ENCODE results near the gene DLX2.
A peak's percentile ranks its signal among the peaks of the same experiment; 100 is the strongest.

DLX2 gene

DNA sequence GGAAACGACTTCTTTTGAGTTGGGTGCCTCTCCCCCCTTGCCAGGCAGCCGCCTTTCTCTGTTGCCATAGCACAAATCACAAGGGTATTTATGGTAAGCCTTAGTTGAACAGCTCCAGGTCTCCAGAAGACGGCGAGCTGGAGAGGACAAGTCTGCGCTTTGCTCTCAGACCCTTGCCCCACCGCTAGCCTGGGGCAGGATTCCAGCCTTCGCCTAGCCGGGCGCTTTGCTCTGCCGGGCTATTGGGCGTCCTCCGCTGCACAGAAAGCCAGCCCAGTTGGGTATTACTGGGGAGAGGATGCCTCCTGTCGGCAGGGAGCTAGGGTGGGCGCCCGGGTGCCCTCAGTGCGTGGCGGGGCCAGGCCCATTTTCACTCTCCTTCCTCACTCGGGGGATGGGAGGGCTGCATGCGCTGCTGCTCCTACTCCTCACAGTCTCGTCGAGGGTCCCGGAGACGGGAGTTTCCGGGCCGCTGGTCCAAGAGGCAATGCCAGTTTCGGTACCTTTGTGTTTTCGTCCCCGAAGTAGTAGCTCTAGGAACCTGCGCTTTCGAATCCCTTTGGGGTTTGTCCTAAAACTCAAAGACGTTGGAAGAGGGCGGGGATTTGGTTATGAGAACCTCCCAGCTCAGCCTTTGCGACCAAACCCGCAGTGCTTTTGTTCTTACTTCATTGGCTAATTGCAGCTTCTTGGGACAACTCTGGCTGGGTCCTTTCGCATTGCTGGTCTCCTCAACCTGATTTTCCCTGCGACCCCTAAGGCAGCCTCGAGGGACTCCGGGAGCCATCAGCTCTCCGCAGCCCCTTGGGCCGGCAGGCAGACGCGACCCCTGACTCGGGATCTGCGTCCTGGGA, 3.6 kb upstream of the DLX2 start:
- DNase-seq: no peak

DNA sequence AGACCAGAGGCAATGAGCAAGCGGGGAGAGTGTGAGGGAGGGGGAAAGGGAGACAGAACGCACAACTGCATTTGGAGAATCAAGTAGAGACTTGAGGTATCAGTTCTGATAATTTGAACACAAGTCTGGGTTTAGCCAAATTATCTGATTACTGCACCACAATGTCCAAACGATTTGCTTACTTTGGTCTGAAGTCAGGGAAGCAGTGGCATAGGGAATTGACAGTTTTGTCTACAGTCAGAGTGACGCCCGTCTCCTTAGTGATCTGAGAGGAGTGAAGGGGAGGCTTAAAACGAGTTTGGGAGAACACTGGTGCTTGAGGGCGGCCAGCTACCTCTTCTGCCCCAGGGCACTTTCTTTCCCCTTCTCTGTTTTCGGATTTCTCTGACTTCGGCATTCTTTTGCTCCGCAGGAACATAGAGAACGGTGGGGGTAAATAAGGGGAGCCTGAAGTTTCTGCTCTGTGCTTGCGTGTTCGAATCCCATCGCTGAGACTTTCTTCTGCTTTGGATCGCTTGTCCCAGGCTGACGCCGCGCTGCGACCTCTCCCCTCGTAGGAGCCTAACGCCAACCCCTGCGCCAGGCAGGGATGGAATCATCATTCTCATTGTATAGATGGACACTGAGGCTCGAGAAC, 2.9 kb upstream of the DLX2 start:
- DNase-seq: no peak

DNA sequence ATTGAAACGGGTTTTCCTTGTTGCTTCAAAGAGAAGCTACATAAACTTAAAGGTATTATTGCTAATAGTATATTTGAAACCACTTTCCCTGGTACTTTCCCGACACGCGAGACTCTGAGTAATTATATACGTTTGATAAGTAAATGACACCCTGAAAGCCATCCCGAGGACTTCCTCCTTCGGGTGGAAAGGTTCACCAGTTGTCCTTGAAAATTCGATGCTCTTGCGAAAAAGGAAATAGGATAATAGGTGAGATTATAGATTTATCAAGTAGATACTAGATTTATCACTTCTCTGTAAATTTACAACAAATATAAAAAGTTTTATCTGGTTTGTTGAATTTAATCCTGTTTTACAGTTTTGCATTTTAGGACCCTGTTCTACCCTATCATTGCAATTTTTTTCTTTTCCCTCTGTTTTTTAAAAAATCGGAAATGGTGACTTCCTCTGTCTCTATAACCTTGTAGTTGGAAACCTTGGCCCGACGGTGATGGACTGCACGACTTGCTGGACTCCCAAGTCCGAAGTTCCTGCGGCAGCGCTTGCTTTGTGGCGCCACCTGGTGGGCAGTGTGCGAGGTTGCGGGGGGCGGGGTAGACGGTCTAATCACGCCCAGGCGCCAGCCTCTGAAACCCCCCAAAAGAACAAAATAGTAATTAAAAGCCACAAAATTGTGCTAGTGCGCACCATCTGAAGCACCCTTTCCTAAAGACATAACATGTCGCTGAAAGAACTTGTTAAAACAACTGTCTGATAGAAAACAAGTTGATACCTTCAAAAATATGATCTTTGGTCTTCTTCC, 972 bp upstream of the DLX2 start:
- peak; percentile 17 for DNase-seq

DNA sequence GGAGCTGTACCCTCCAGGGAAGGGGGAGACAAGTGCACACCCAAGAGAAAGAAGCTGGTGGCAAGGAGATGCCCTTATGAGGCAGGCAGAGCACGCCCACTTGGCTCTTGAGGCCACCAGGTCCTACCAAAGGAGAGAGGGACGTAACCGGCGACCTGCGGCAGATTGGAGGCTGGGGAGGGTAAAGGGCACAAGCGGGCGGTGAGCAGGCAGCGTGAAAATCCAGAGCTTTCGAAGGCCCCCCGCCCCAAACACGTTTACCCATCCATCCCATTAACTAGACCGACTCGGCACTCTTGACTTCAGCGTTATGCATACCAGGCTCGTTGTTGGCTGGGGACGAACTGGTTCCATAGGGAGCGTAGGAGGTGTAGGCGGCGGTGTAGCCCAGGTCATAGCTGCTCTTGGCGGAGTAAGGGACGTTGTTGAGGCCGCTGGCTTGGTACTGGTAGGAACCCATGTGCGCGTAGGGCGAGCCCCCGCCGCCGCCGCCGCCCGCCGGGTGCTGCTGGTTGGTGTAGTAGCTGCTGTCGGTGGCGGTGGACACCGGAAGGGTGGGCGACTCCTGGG, 794 bp downstream of the DLX2 start:
- DNase-seq: no peak

DNA sequence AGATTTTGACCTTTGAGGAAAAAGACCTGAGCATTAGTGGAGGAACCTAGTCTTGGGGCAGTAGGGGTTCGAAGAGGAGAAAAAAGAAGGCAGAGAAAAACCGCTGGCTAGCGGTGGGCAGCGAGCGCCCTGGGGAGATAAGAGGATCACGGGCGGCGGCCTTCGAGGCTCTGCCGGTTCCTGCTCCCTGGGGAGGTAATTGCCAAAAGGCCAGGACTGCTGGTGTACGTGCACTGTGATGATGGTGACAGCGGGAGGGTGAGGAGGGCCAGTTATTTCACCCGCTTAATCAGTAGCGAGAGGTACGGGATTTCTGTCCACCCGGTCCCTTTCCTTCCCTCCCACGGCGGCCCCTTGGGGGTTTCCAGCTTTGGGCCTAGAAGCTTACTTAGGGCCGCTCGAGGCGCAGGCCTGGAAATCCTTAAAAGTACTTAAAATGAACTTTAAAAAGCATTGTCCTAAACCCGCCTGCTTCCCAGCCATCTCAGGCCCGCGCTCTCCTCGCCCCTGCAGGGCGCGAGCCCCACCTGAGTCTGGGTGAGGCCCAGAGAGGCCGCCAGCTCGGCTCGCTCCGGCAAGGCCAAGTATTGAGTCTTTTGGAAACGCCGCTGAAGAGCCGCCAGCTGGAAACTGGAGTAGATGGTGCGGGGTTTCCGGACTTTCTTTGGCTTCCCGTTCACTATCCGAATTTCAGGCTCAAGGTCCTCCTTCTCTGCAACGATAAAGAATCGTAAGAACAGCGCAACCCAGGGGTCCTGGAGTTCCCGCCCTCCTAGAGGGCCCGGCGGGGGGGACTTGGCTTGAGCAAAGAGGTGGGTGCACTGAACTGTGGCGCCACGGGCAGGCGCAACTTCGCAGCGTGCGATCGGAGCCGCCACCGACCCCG, 1.5 kb downstream of the DLX2 start:
- no peak for DNase-seq

DNA sequence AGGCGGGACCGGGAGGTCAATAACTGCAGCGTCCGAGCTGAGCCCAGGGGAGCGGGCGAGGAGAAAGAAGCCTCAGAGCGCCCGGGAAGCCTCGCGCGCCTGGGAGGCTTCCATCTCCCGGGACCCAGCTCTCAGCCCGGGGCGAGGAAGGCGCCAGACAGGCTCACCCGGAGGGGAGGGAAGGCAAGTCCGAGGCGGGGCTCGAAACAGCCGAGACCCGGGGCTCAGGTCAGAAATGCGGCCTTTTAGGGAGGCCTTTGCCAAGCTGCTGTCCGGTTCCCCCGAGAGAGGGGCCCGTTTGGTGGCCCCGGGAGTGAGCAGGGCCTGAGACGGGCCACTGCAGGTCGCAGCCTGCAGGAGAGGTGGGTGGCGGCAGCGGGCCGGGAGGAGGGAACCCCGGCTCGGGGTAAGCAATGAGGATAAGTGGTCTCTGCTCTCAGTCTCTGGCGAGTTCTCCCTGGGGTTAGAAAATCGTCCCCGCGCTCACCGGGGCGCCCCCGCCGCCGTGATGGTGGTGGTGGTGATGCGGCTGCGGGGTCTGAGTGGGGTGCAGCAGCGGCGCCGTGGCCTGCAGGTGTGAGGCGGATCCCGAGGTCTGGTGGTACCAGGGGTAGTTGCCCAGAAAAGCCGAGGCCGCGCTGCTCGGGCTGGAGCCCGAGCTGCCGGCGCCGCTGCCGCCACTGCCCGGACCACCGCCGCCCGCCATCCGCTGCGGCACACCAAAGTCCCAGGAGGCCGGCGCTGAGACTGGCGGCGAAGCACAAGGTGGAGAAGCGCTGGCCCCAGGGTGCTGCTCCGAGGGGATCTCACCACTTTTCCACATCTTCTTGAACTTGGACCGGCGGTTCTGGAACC, 2.4 kb downstream of the DLX2 start:
- no peak for DNase-seq

DNA sequence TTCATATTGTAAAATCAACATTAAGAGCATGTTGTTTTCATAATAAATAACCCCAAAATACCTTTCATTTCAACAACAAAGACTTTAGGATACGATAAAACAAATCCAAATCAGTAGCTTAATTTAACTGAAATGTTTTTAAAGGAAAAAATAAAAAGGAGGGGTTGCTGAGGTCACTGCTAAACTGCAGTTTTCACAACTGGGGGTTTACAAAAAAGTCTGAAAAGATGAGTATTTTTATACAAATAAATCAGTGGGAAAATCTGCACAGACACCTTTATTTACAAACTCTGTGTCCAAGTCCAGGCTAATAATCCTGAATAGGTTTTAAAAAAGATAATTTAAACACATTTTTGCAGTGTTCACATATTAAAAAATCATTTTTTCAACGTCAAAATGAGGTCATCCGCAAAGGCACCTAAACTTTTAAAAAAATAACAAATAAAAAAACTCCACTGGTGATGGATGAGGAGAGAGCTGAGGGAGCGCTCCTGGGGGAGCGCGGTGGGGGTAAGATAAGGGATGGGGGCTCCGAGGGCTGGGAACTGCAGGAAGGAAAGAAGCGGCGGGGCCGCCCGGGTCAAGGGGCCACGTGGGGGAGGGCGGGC, 3.1 kb downstream of the DLX2 start:
- DNase-seq: no peak

DNA sequence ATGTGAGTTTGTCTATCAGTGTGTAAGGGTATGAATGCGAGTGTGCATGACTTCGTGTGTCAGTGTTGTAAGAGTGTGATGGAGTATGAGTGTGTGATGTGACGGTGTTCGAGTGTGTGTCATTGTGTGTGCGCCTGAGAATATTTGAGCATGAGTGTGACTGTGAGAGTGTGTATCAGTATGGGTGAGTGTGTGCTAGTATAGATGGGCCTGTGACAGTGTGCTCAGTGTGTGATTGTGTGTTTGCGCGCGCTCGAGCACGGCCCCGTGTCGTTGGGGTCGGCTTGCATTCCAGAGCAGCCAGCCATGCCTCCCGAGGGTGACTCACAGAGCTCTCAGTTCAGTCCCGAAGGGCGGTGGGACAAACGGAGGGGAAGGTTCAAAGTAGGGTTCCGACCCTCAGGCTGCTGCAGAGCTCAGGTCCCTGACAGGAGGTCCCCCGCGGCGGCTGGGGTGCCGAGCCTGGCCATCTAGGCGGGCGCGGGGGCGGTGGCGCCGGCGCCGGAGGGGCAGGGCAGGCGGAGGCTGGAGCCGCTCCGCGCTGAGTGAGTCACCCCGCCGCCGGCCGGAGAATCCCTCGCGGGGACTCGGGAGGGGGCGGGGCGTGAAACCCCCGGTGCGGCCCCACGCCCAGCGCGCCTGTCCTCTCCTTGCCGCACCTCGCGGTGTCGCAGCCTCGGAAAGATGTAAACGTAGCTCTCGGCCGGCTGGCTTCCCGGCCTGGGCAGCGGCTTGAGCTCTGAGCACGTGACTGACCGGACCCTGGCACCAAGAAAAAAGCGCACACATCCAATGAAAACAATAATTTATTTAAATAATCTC, 3.8 kb downstream of the DLX2 start:
- no peak for DNase-seq

DNA sequence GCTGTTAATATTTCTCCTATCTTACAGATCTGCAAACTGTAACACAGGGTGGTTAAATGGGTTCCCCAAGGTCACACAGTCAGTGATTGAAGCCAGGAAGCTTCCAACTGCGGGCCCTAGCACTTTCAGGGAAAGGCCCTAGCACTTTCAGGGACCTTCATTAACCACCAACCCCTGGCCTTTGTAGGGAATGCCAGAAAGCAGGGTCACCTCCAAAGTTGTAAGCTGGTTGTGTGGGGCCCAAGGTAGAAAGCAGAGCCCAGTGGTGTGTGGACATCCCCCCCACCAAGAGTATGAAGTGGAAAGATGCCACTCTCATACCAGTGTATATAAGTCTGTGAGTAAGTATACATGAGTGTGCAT, 4.4 kb downstream of the DLX2 start:
- no peak for DNase-seq

DNA sequence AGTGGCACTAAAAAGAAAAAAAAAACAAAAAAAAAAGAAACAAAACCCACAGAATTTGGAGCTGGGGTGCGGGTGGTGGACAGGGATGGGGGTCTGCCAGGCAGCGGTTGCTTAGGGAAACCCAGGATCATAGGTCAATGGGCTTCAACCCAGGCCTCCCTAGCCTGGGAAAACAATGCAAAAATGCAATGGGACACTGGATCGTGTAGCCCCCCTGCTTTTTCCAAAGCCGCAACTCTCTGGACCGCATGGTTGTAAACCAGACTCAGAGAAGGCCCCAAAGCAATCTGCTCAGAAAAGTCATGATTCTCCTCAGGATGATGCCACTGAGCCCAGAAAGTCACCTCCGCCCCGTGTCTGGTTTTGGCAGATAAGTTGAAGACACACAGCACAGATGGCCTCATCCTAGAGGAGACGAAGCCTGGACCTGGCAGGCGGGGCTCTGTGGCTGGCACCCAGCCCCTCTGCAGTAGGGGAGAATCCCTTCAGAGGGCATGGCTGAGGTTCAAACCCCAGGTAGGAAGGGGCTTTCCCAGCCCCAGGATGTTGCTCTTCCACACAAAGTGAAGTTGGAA, 5.1 kb downstream of the DLX2 start:
- DNase-seq: peak; percentile 26

DNA sequence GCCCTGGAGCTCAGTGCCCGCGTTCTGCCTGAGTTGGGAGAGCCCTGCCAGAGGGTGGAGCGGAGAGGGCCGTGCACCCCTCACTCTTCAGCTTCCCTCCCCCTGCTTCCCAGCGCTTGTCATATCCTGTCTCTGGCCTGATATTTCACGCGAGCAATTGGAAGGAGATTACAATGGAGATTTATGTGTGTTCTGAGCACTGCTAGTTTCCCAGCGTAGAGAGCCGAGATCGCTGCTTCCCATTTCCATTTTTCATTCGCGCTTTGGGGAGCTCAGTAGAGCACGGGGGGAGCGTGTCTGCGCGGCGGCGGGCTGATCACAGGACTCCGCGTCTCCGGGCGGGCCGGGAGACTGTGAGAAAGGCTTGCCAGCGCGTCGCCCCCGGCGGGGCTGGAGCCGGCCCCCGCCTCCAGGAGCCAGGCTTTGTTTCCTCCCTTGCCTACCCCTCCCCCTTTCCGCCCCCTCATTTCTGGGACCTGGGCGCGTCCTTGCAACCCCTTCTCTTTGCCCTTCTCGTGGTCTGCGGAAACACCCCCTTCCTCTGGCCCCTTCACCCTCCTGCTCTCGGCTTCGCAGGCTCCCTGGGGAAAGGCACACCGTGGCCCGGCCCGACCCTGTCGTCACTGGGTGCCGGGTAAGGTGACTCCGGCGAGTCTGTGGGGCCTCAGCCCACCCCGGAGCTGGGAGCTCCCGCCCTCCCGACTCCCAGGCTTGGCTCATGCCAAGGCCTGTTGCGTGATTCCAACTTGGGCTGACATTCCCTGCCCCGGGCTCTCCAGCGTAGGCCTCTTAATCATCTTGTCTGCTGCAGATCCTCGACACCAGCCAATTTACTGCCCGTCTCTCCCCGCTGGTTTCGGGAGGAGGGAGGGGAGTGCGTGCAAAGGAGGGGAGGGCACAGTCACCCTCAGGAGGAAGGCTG, 5.8 kb downstream of the DLX2 start:
- DNase-seq: peak; percentile 54

DNA sequence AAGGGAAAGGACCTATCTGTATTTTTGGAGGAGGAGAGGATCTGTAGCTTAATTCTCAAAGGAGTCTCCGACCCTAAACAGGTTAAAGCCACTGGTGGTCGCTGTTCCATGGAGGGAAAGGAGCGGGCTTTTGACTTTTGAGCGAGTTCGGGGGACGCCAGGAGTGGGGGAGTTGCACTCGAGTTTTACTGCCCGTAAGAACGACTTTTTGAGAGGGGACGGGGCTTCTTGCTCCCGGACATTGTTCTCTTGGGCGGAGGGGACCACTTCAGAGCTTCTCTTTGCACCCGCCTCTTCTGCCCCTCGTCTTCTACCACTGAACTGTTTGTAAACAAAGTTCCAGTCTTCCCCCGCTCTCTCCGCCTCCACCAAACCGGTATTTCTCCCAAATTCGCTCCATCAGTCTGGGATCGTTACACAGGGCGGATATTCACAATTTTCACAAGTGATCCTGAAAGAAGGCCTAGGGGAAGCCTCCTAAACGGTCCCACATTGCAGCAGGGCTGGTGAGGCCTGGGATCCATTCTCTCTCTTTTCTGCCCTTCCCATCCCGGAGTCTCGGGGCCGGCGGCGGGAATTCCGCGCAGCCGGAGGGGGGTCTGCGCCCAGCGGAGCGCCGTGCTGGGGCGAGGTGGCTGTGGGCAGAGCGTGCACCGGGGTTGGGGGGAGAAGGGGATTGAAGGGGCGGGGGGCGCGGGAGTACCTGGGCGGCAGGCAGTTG, 6.6 kb downstream of the DLX2 start:
- DNase-seq: peak; percentile 48

DNA sequence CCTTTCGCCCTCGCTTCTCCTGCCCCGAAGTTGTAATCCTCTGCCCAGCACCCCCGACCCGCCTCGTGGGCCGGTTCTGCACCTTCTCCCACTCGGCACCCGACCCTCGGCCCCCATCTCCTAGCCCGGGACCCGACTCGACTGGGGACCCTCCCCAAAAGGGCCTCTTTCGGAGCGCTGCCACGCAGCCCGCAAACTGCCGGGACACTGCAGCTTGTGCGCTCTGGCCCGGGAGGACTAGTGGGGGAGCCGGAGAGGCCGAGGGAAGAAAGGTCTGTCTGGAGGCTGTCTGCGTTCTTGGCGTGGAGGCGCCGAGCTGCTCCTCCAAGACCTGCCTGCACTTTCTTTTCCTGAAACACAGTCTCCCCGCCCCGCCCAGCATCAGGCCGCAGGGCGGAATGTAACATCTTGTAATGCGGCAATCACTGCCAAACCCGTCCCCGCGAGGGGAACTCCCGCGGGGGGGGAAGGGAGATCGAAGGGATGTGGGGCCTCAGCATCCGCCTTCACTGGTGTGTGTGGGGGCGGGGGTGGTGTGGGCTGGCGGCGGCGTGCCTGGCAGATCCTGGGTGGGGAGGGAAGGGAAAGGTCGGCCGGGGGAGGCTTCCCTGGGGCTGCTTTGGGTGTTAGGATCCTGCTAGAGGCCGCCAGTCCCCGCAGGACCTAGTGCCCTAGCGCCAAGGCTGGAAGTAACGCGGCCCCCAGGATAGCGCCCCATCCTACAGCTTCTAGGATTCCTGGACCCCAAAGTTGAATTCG, 7.4 kb downstream of the DLX2 start:
- peak; percentile 33 for DNase-seq

DNA sequence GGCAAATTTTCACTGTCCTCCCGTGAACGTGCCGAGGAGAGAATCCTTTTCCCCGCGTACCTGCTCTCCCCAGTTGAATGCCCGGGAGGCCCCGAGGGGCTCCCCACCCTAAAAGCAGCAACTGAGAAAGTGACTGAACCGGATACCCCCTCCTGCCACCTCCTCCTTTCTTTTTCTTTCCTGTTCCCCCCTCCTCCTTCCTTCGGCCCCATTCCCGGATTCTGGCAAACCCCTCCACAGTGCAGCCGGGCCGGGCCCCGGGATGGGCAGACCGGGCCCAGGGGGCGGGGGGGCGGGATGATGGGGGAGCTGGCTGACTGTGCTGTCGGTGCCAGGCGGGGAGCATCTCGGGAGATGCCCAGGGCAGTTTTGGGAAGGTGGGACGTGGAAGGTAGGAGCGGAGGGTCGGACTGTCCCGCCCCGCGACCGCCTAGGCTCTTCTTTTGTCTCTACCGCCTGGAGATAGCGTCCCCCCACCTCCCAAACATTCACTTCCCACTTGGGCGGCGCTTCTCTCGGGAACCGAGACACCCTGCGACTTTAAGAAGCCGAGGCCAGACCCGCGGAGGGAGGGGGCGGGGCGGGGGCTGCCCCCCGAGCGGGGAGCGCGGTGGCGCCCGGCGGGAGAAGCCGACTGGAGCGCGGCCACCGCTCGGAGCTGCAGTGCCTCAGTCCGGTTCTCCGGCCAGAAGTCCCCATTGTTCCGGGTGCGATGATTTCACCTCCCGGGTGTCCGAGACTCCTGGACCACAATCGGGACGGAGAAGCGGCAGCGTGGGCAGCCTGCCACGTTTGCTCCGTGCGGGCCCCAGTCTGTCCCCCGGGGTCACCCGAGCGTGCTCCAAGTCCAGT, 8.2 kb downstream of the DLX2 start:
- no peak for DNase-seq

DNA sequence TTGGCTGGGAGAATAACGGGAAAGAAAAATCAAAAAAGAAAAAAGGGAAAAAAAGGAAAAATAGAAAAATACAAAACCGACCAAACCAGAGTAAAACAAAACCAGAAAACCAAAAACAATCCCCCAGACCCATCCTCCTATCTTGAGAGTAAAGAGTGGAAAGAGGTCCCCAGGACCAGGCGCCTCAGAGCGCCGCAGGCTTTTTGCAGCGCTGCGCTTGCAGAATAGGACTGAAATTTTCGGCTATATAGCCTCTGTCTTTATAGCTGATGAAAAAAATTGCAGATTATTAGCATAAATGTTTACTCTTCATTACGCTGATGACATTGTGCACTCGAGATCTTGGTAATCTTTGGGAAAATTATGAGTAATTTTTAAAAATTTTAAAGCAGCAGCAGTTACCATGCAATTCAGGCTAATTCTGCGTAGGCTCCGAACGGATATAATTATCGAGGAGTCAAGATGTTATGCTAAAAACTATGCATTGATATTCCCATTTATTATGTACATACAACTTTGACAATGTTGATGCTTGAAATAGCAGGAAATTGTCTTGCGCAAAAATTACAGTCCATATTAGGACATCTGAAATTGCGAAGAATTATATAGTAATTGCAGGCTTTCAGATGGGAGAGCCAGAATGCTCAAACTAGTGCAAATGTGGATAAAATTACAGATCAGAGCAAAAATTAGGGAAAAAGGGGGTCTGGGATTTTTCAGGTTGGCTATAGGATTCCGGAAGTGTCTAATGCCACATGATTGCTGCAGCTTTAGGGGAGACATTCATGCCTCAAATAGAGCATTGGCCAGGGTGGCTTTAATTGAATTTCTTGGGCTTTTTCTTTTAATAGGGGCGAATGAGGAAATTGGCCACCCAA, 9.0 kb downstream of the DLX2 start:
- DNase-seq: no peak

Measured in NCI-H2171 (cell line).